OCI-LY7 (cell line): Measurements from ENCODE around the gene KLF13. TPM values are rescaled to one million over a fixed set of nuclear protein-coding genes. Genes with fewer than 3 reads are reported as not detected.

Experiments
- BruUV-seq: library from RNA; stranded (reverse); fragments of 400-500 nt; replicated peaks from 2 replicates; lab custom pipeline; 2021; lab: Mats Ljungman, UMichigan
- CTCF ChIA-PET: fragments of 300-600 bp; sonication (Branson Sonifier 250); formaldehyde crosslinking; loops from one replicate; lab custom pipeline; 2022; ENCODE audit warnings: antibody characterized with exemption; ENCODE audit not compliant: unreplicated experiment; lab: Charles Lee
- POLR2A ChIA-PET: fragments of 300-600 bp; sonication (Branson Sonifier 250); formaldehyde crosslinking; loops from one replicate; lab custom pipeline; 2022; ENCODE audit warnings: antibody characterized with exemption; lab: Charles Lee
- DNase-seq: peaks from one replicate; pipeline ENCODE4 v3.0.0-alpha.2; 2015; ENCODE audit warnings: low spot score
- H2AFZ ChIP-seq: fragments of 200-600 bp; sonication (generic), shearing (Covaris generic); 2 replicates; pipeline ENCODE4 v1.6.1; 2014; ENCODE audit warnings: mild to moderate bottlenecking, antibody characterized with exemption, low read length, moderate library complexity
- H3K27ac ChIP-seq: fragments of 200-600 bp; sonication (generic); 2 replicates; pipeline ENCODE4 v1.5.1; 2014; ENCODE audit warnings: mixed run types, low read depth, mild to moderate bottlenecking, moderate library complexity, low read length, inconsistent platforms; ENCODE audit not compliant: poor library complexity, severe bottlenecking
- H3K36me3 ChIP-seq: fragments of 200-600 bp; sonication (generic); 2 replicates; pipeline ENCODE4 v1.6.1; 2014; ENCODE audit warnings: mild to moderate bottlenecking, antibody characterized with exemption, low read length, moderate library complexity, mixed read lengths; ENCODE audit not compliant: insufficient read depth
- H3K4me1 ChIP-seq: fragments of 200-600 bp; sonication (generic); 2 replicates; pipeline ENCODE4 v1.5.1; 2014; ENCODE audit warnings: mild to moderate bottlenecking, low read length; ENCODE audit not compliant: insufficient read depth, poor library complexity, severe bottlenecking
- H3K4me2 ChIP-seq: fragments of 200-600 bp; sonication (generic); 2 replicates; pipeline ENCODE4 v1.6.1; 2014; ENCODE audit warnings: mild to moderate bottlenecking, low read length
- H3K4me3 ChIP-seq: fragments of 200-600 bp; sonication (generic); 2 replicates; pipeline ENCODE4 v1.5.1; 2014; ENCODE audit warnings: mild to moderate bottlenecking, low read depth, low read length; ENCODE audit not compliant: poor library complexity, severe bottlenecking
- H3K79me2 ChIP-seq: fragments of 200-600 bp; sonication (generic); 2 replicates; pipeline ENCODE4 v1.6.1; 2016; ENCODE audit warnings: low read depth, mild to moderate bottlenecking, low read length, moderate library complexity, mixed read lengths; ENCODE audit not compliant: insufficient read depth
- H3K9me2 ChIP-seq: fragments of 200-600 bp; sonication (generic); 2 replicates; pipeline ENCODE4 v1.6.1; 2016; ENCODE audit warnings: mild to moderate bottlenecking, low read length, mixed read lengths; ENCODE audit not compliant: insufficient read depth
- H3K9me3 ChIP-seq: fragments of 200-600 bp; sonication (generic); 2 replicates; pipeline ENCODE4 v1.6.1; 2014; ENCODE audit warnings: mild to moderate bottlenecking, mixed run types, low read length, mixed read lengths
- H4K20me1 ChIP-seq: fragments of 200-600 bp; sonication (generic); 2 replicates; pipeline ENCODE4 v1.6.1; 2014; ENCODE audit warnings: mild to moderate bottlenecking, antibody characterized with exemption, low read length, moderate library complexity, mixed read lengths; ENCODE audit not compliant: insufficient read depth
- CTCF ChIP-seq: fragments of 200-600 bp; sonication (generic); conservative IDR thresholded peaks from 2 replicates; pipeline ENCODE4 v1.5.1; 2014; ENCODE audit warnings: mild to moderate bottlenecking, antibody characterized with exemption, low read length, moderate library complexity, mixed read lengths
- EZH2phosphoT487 ChIP-seq: fragments of 200-600 bp; sonication (generic); IDR thresholded peaks from 2 replicates; pipeline ENCODE4 v1.6.1; 2018; ENCODE audit warnings: low read depth, borderline replicate concordance, mild to moderate bottlenecking, mixed run types, antibody characterized with exemption, low read length, moderate library complexity, mixed read lengths
- intact Hi-C: fragments of 100-400 bp; cut with micrococcal nuclease; formaldehyde crosslinking; loops from one replicate; pipeline ENCODE4 v1.10.0; 2022; ENCODE audit not compliant: unreplicated experiment
- total RNA-seq, 2 experiments: library from RNA; depleted of rRNA in 1 of 2; stranded (reverse); fragments of >200 nt in 1 of 2; shearing (Covaris generic) in 1 of 2; gene quantifications; 2 replicates each; pipeline ENCODE4 v1.2.3, GENCODE V29; 2014 to 2022

The KLF13 gene
- total RNA-seq, 2 experiments from 2014 or later: 63.2 to 64.6 TPM

- no peaks in the 10 kb centered on the region for H3K9me2 ChIP-seq
- no TSS peak for BruUV-seq
- DNase-seq: no peak
- H3K4me2 ChIP-seq: no peak overlapping the region
- H4K20me1 ChIP-seq: no peaks in the 10 kb centered on the region
- H3K9me3 ChIP-seq: 0 out of 2 replicates have a peak, but pooled peaks cover 16% of the 10 kb centered on the region
- POLR2A ChIA-PET: interaction anchor here (0.8 kb wide), 1 partner anchor 24 kb away, joined by 3 read pairs; no protein-coding TSS in a partner anchor
- intact Hi-C loops: no loop called here
- no peak overlapping the region for H3K4me3 ChIP-seq
- TF ChIP-seq CTCF: no peak
- peaks cover 7% of the 10 kb centered on the region for H3K4me1 ChIP-seq
- no peaks in the 10 kb centered on the region; the same call in 1 of the 2 replicates for H3K36me3 ChIP-seq
- no peak overlapping the region for H3K27ac ChIP-seq
- CTCF ChIA-PET: no interaction called here
- H2AFZ ChIP-seq: no peak overlapping the region
- H3K79me2 ChIP-seq: no peaks in the 10 kb centered on the region
These were observed 82.5 kb downstream of the KLF13 start for GRCh38 chr15:31409171-31409570.

GRCh38 chr15:31412824-31413223 lies 86.2 kb downstream of the KLF13 start:
- no peak overlapping the region for H3K27ac ChIP-seq
- no peak overlapping the region for H2AFZ ChIP-seq
- no peak overlapping the region for H3K4me3 ChIP-seq
- TF ChIP-seq EZH2phosphoT487: no peak
- no peak for TF ChIP-seq CTCF
- no peak overlapping the region for H3K4me2 ChIP-seq
- BruUV-seq: no TSS peak
- intact Hi-C loops: no loop called here
- H3K79me2 ChIP-seq: no peaks in the 10 kb centered on the region
- no peaks in the 10 kb centered on the region for H3K4me1 ChIP-seq
- POLR2A ChIA-PET: interaction anchor here (0.6 to 1.3 kb wide), 2 partner anchors 15 to 69 kb away, joined by 3 to 6 read pairs; no protein-coding TSS in a partner anchor
- H3K9me2 ChIP-seq: no peaks in the 10 kb centered on the region
- no peaks in the 10 kb centered on the region for H4K20me1 ChIP-seq
- CTCF ChIA-PET: no interaction called here
- H3K9me3 ChIP-seq: 0 out of 2 replicates have a peak, but pooled peaks cover 16% of the 10 kb centered on the region
- no peaks in the 10 kb centered on the region; the same call in 1 of the 2 replicates for H3K36me3 ChIP-seq
- DNase-seq: no peak

GRCh38 chr15:31415201-31415600 lies 88.6 kb downstream of the KLF13 start:
- Histone ChIP-seq H3K27ac (no peak overlapping the region), H4K20me1 (no peaks in the 10 kb centered on the region), H3K9me3 (peaks cover 22% of the 10 kb centered on the region; the same call in 1 of the 2 replicates), H3K9me2 (no peaks in the 10 kb centered on the region), H3K4me1 (no peaks in the 10 kb centered on the region), H3K79me2 (no peaks in the 10 kb centered on the region), H3K4me3 (no peak overlapping the region), H3K4me2 (no peak overlapping the region), H3K36me3 (no peaks in the 10 kb centered on the region), H2AFZ (no peak overlapping the region)
- POLR2A ChIA-PET: interaction anchor here (1.2 kb wide), 1 partner anchor 31 kb away, joined by 5 read pairs; no protein-coding TSS in a partner anchor
- TF ChIP-seq CTCF: no peak
- intact Hi-C loops: loop anchor here (5.0 kb wide), 1 partner anchor 223 kb away; no protein-coding TSS in a partner anchor
- CTCF ChIA-PET: no interaction called here
- DNase-seq: no peak
- BruUV-seq: no TSS peak
